K562 (cell line): ENCODE data around the gene KBTBD6. TPM values are rescaled to one million over a fixed set of nuclear protein-coding genes. Genes with fewer than 3 reads are reported as not detected.

Experiments
- CTBP1 ChIP-seq: fragments of 450-650 bp; IDR thresholded peaks from 2 replicates; pipeline ENCODE4 v1.6.1; 2016; ENCODE audit warnings: borderline replicate concordance
- ETV6 ChIP-seq, 3 experiments: fragments of 150-350 bp in 1 of 3; sonication (generic) in 1 of 3; formaldehyde crosslinking in 1 of 3; IDR thresholded peaks; 2 replicates each; pipeline versions ENCODE4 v1.6.1 to v1.8.0; 2014 to 2022; ENCODE audit warnings: borderline replicate concordance in 2 of 3, low read depth in 2 of 3, antibody characterized with exemption in 1 of 3, low read length in 1 of 3, mild to moderate bottlenecking in 1 of 3, missing genetic modification reagents in 1 of 3
- HSF4 ChIP-seq: fragments of 250-450 bp; sonication (Bioruptor Pico); IDR thresholded peaks from 2 replicates; pipeline ENCODE4 v2.1.2; 2022; ENCODE audit warnings: mild to moderate bottlenecking, moderate library complexity, borderline replicate concordance
- MGA ChIP-seq: fragments of 450-650 bp; IDR thresholded peaks from 2 replicates; pipeline ENCODE4 v1.6.1; 2016; ENCODE audit warnings: mild to moderate bottlenecking, moderate library complexity
- NELFE ChIP-seq: IDR thresholded peaks from 2 replicates; pipeline ENCODE4 v1.6.1; 2011; ENCODE audit warnings: mild to moderate bottlenecking; ENCODE audit not compliant: insufficient read depth, insufficient read length
- PKNOX1 ChIP-seq: fragments of 450-650 bp; IDR thresholded peaks from 2 replicates; pipeline ENCODE4 v1.6.1; 2016
- TAF7 ChIP-seq: fragments of 450-650 bp; IDR thresholded peaks from 2 replicates; pipeline ENCODE4 v1.6.1; 2016; ENCODE audit warnings: missing genetic modification characterization, missing compliant biosample characterization
- ZNF436 ChIP-seq: fragments of 250-450, 450-650 bp; sonication (Bioruptor Pico); formaldehyde crosslinking; IDR thresholded peaks from 2 replicates; pipeline ENCODE4 v1.7.0; 2020; ENCODE audit warnings: mild to moderate bottlenecking
- polyA plus RNA-seq, 8 experiments: library from polyadenylated mRNA; depleted of rRNA in 4 of 8; stranded (reverse) in 5 of 8; unstranded in 3 of 8; fragments of >200 nt; fragmentation: Nextera tagmentation in 2 of 8; fragmentation: Illumina TruSeq in 1 of 8; extraction: Ambion mirVana in 2 of 8; extraction: Trizol in 1 of 8; gene quantifications; 2 replicates each; pipeline versions ENCODE4 v1.2.1 to v1.2.3, GENCODE V29; 2011 to 2014; ENCODE audit warnings: inconsistent platforms in 1 of 8, missing spikeins in 1 of 8
- total RNA-seq, 7 experiments: library from RNA; depleted of rRNA in 6 of 7; stranded (reverse); fragments of >200 nt in 6 of 7; fragmentation: Illumina TruSeq in 2 of 7; extraction: Trizol in 2 of 7; gene quantifications; 2 replicates each; pipeline versions ENCODE4 v1.2.1 to v1.2.3, GENCODE V29; 2011 to 2021; ENCODE audit warnings: low replicate concordance in 1 of 7

KBTBD6 gene
- total and polyA plus RNA-seq, 9 of the 15 experiments (the other 6 are each of a cell fraction or from before 2014, with no cell fraction given) = 1.9 to 4.9 (median 3.2) TPM

- TF ChIP-seq HSF4 (no peak), CTBP1 (no peak), ZNF436 (CRISPR knock-in tag) (no peak), NELFE (no peak), PKNOX1 (no peak), MGA (no peak), TAF7 (tag) (no peak), ETV6 (IDR thresholded peaks at IDR 0.05; ENCODE audit: borderline replicate concordance in 1 of 2, low read depth in 2 of 2, low read length in 1 of 2) (no peak), ETV6 (CRISPR knock-in tag; IDR thresholded peaks at IDR 0.05; ENCODE audit: borderline replicate concordance) (no peak)
Measured at GRCh38 chr13:41179593-41180250, 47.1 kb upstream of the KBTBD6 start (continued).
